CD8-positive, alpha-beta memory T cell (primary cell): Measurements from ENCODE around the gene TGFB1. TPM values are rescaled to one million over a fixed set of nuclear protein-coding genes. Genes with fewer than 3 reads are reported as not detected.

Source experiments
- CTCF ChIA-PET: fragments of 350-600 bp; sonication (Branson Sonifier 250); formaldehyde crosslinking; loops from one replicate; lab custom pipeline; 2021; ENCODE audit warnings: antibody characterized with exemption; lab: Charles Lee
- POLR2A ChIA-PET: fragments of 350-600 bp; sonication (Branson Sonifier 250); formaldehyde crosslinking; loops from one replicate; lab custom pipeline; 2021; ENCODE audit warnings: antibody characterized with exemption; lab: Charles Lee
- DNase-seq, 5 donors: peaks; one replicate each; pipeline versions ENCODE4 v3.0.0 to v3.0.0-alpha.2; 2020 to 2022; ENCODE audit warnings: mixed read lengths in 1 of 5
- H3K27ac ChIP-seq: one replicate; pipeline ENCODE4 v1.7.0; 2013; ENCODE audit warnings: low read depth, mild to moderate bottlenecking, low read length, moderate library complexity
- H3K27me3 ChIP-seq: 2 replicates; pipeline ENCODE4 v1.7.0; 2013; ENCODE audit warnings: low read length, mild to moderate bottlenecking; ENCODE audit not compliant: insufficient read depth, poor library complexity, severe bottlenecking
- H3K36me3 ChIP-seq: 2 replicates; pipeline ENCODE4 v1.7.0; 2013; ENCODE audit warnings: mild to moderate bottlenecking, low read length, moderate library complexity; ENCODE audit not compliant: insufficient read depth
- H3K4me1 ChIP-seq: 2 replicates; pipeline ENCODE4 v1.7.0; 2013; ENCODE audit warnings: mild to moderate bottlenecking, low read length, moderate library complexity; ENCODE audit not compliant: insufficient read depth
- H3K4me3 ChIP-seq: 2 replicates; pipeline ENCODE4 v1.7.0; 2013; ENCODE audit warnings: mild to moderate bottlenecking, low read length
- H3K9me3 ChIP-seq: 2 replicates; pipeline ENCODE4 v1.7.0; 2013; ENCODE audit warnings: mild to moderate bottlenecking, low read length
- H3K27ac Mint-ChIP-seq, 8 donors: one replicate each; pipeline ENCODE4 v1.8.0; 2020 to 2021; ENCODE audit warnings: mixed read lengths in 8 of 8, mild to moderate bottlenecking in 6 of 8, inconsistent platforms in 3 of 8, moderate library complexity in 3 of 8
- H3K27me3 Mint-ChIP-seq, 2 donors: one replicate each; pipeline ENCODE4 v1.8.0; 2020 to 2021; ENCODE audit warnings: mixed read lengths in 2 of 2, mild to moderate bottlenecking in 1 of 2, moderate library complexity in 1 of 2
- H3K36me3 Mint-ChIP-seq, 3 donors: one replicate each; pipeline ENCODE4 v1.8.0; 2020 to 2021; ENCODE audit warnings: mixed read lengths in 3 of 3, inconsistent platforms in 1 of 3, mild to moderate bottlenecking in 1 of 3
- H3K4me1 Mint-ChIP-seq, 3 donors: one replicate each; pipeline ENCODE4 v1.8.0; 2020 to 2021; ENCODE audit warnings: mixed read lengths in 3 of 3, inconsistent platforms in 1 of 3, mild to moderate bottlenecking in 1 of 3
- H3K4me3 Mint-ChIP-seq, 7 donors: one replicate each; pipeline ENCODE4 v1.8.0; 2020 to 2021; ENCODE audit warnings: mixed read lengths in 7 of 7, mild to moderate bottlenecking in 6 of 7, moderate library complexity in 4 of 7, inconsistent platforms in 2 of 7
- H3K9me3 Mint-ChIP-seq, 5 donors: one replicate each; pipeline ENCODE4 v1.8.0; 2020 to 2022; ENCODE audit warnings: mixed read lengths in 5 of 5, mild to moderate bottlenecking in 3 of 5, moderate library complexity in 2 of 5, inconsistent platforms in 1 of 5
- polyA plus RNA-seq: library from polyadenylated mRNA; unstranded; fragments of 300-500 nt; fragmentation: Illumina TruSeq; gene quantifications from one replicate; pipeline ENCODE4 v1.2.3, GENCODE V29; 2021
- total RNA-seq, 2 experiments: library from RNA; stranded (reverse); gene quantifications; one replicate each; pipeline ENCODE4 v1.2.3, GENCODE V29; 2021

The TGFB1 gene
- total and polyA plus RNA-seq, 3 experiments from 2014 or later, result 104 to 161 (median 152) TPM

DNA sequence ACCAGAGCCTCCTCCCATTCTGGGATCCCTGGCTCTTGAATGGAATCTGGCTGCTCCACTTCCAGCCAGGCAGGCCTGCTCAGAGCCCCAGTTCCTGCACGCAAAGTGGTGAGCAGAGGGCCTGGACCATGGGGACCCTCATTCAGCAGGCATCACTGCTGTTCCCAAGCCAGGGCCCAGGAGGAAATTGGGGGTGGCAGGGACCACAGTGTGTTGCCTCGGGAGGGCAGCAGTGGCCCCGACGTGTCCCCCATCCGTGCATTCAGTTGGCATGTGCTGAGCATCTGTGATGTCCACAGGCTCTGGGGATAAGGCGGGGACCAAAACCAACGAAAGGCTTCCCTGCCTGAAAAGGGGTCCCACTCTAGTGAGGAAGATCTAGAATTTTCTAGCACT lies 32.5 kb downstream of the TGFB1 start:
- peaks cover 31 to 59% (median 40%) of the 10 kb centered on the region in 3 donors for H3K4me1 Mint-ChIP-seq
- Histone ChIP-seq H3K4me1 (peaks cover 17% of the 10 kb centered on the region), H3K4me3 (no peak overlapping the region), H3K36me3 (peaks cover 31% of the 10 kb centered on the region), H3K27me3 (no peaks in the 10 kb centered on the region), H3K9me3 (no peaks in the 10 kb centered on the region), H3K27ac (no peak overlapping the region)
- no peak for DNase-seq
- ChIA-PET CTCF (interaction anchor here (1.1 kb wide), 1 partner anchor 30 kb away, joined by 5 read pairs; no protein-coding TSS in a partner anchor), POLR2A (interaction anchor here (1.8 kb wide), 1 partner anchor 31 kb away, joined by 6 read pairs; no protein-coding TSS in a partner anchor)
- H3K9me3 Mint-ChIP-seq, result no peaks in the 10 kb centered on the region
- H3K27ac Mint-ChIP-seq, result peak overlapping the region in 7 of 8 donors; percentile 3 to 95 (median 89)
- H3K4me3 Mint-ChIP-seq, result peak overlapping the region in 1 of 7 donors; percentile 36
- H3K27me3 Mint-ChIP-seq, result peaks cover 0 to 2% of the 10 kb centered on the region in 2 donors
- peaks cover 10 to 83% (median 11%) of the 10 kb centered on the region in 3 donors for H3K36me3 Mint-ChIP-seq

DNA sequence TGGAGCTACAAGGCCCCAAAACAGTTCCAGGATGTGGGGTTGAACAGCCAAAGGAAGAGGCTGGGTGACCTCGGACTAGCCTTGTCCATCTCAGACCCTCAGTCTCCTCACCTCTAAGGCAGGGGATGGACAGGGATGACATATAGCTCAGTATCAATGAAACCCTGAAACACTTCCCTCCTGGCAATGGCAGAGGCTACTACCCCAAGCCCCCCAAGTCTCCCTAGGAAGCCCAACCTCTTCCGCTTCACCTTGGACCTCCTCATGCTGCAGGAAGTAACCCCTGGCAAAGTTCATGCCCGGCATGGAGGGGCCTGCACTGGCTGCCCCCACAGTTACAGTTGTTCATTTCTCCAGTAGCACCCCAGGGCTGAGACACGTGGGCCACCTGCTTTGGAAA lies 33.2 kb downstream of the TGFB1 start:
- Mint-ChIP-seq H3K27ac (peak overlapping the region in 7 of 8 donors; percentile 43 to 94 (median 78)), H3K4me1 (peaks cover 32 to 61% (median 40%) of the 10 kb centered on the region in 3 donors)
- CTCF ChIA-PET, result no interaction called here

GRCh38 chr19:41320185-41320518 lies 33.6 kb downstream of the TGFB1 start:
- DNase-seq, result no peak
- Mint-ChIP-seq H3K9me3 (no peaks in the 10 kb centered on the region), H3K27me3 (peaks cover 0 to 2% of the 10 kb centered on the region in 2 donors), H3K4me3 (peak overlapping the region in 2 of 7 donors; percentile 42 to 48), H3K36me3 (peaks cover 9 to 85% (median 12%) of the 10 kb centered on the region in 3 donors), H3K4me1 (peaks cover 32 to 57% (median 36%) of the 10 kb centered on the region in 3 donors), H3K27ac (peak overlapping the region in 5 of 8 donors; percentile 29 to 92 (median 43))
- Histone ChIP-seq H3K9me3 (no peaks in the 10 kb centered on the region), H3K36me3 (peaks cover 36% of the 10 kb centered on the region), H3K27ac (no peak overlapping the region), H3K27me3 (no peaks in the 10 kb centered on the region), H3K4me1 (peaks cover 10% of the 10 kb centered on the region), H3K4me3 (no peak overlapping the region)
- ChIA-PET CTCF (no interaction called here), POLR2A (no interaction called here)

More for the DNA sequence above, 33.2 kb downstream of the TGFB1 start:
- no peaks in the 10 kb centered on the region for H3K27me3 ChIP-seq
- H3K9me3 Mint-ChIP-seq, result no peaks in the 10 kb centered on the region
- H3K4me3 Mint-ChIP-seq, result peak overlapping the region in 2 of 7 donors; percentile 31 to 48
- peaks cover 9 to 87% (median 12%) of the 10 kb centered on the region in 3 donors for H3K36me3 Mint-ChIP-seq
- peaks cover 36% of the 10 kb centered on the region for H3K36me3 ChIP-seq
- H3K27me3 Mint-ChIP-seq, result peaks cover 0 to 2% of the 10 kb centered on the region in 2 donors
- H3K4me3 ChIP-seq, result no peak overlapping the region
- no peak overlapping the region for H3K27ac ChIP-seq
- POLR2A ChIA-PET, result no interaction called here
- no peak for DNase-seq
- H3K4me1 ChIP-seq, result peaks cover 10% of the 10 kb centered on the region
- no peaks in the 10 kb centered on the region for H3K9me3 ChIP-seq

DNA sequence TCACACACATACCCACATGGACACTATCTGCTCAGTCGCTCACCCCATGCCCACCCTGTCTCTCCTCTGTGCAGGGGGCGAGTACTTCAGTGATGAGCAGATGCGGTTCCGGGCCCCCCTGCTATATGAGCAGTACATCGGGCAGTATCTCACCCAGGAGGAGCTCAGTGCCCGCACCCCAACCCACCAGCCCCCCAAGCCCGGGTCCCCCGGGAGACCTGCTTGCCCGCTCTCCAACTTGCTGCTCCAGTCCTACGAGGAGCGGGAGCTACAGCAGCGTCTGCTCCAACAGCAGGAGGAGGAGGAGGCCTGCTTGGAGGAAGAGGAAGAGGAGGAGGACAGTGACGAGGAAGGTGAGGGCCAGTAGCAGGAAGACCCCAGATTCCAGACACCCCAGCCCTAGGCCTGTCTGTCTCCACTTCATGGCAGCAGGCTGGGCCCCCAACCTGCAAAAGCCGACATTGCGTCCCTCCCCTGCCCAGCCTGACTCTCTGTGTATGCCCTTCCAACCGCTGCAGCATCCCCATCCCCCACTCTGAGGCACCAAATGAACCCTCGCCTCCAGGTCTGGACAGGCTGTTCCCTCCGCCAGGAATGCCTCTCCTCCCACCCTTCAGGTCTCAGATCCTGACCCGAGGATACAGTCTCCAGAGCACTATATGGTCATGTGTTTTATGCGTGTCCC lies 34.1 kb downstream of the TGFB1 start:
- Mint-ChIP-seq H3K27me3 (peaks cover 0 to 2% of the 10 kb centered on the region in 2 donors), H3K4me1 (peaks cover 28 to 52% (median 33%) of the 10 kb centered on the region in 3 donors), H3K9me3 (no peaks in the 10 kb centered on the region), H3K27ac (peak overlapping the region in 7 of 8 donors; percentile 30 to 92 (median 55)), H3K4me3 (peak overlapping the region in 2 of 7 donors; percentile 42 to 56), H3K36me3 (peaks cover 9 to 84% (median 10%) of the 10 kb centered on the region in 3 donors)
- H3K36me3 ChIP-seq, result peaks cover 36% of the 10 kb centered on the region
- ChIA-PET POLR2A (no interaction called here), CTCF (interaction anchor here (1.6 kb wide), 1 partner anchor 115 kb away, joined by 6 read pairs; no protein-coding TSS in a partner anchor)
- H3K4me1 ChIP-seq, result peaks cover 8% of the 10 kb centered on the region
- H3K4me3 ChIP-seq, result no peak overlapping the region
- no peak for DNase-seq
- H3K27me3 ChIP-seq, result no peaks in the 10 kb centered on the region
- H3K9me3 ChIP-seq, result no peaks in the 10 kb centered on the region
- no peak overlapping the region for H3K27ac ChIP-seq

- Mint-ChIP-seq H3K36me3 (peaks cover 9 to 84% (median 10%) of the 10 kb centered on the region in 3 donors), H3K9me3 (no peaks in the 10 kb centered on the region), H3K4me3 (peak overlapping the region in 2 of 7 donors; percentile 23 to 42), H3K4me1 (peaks cover 26 to 52% (median 27%) of the 10 kb centered on the region in 3 donors), H3K27me3 (peaks cover 0 to 2% of the 10 kb centered on the region in 2 donors), H3K27ac (peak overlapping the region in 7 of 8 donors; percentile 30 to 92 (median 56))
- Histone ChIP-seq H3K4me1 (peaks cover under 1% of the 10 kb centered on the region), H3K36me3 (peaks cover 36% of the 10 kb centered on the region), H3K27me3 (no peaks in the 10 kb centered on the region), H3K4me3 (no peak overlapping the region), H3K27ac (no peak overlapping the region), H3K9me3 (no peaks in the 10 kb centered on the region)
- CTCF ChIA-PET, result interaction anchor here (1.6 kb wide), 1 partner anchor 115 kb away, joined by 6 read pairs; no protein-coding TSS in a partner anchor
- DNase-seq, result no peak
- POLR2A ChIA-PET, result no interaction called here
These were observed 34.8 kb downstream of the TGFB1 start for GRCh38 chr19:41318696-41319499.

GRCh38 chr19:41316306-41316920 lies 37.3 kb downstream of the TGFB1 start:
- Mint-ChIP-seq H3K27ac (peak overlapping the region; percentile 5 to 92 (median 70)), H3K4me1 (peaks cover 31 to 60% (median 39%) of the 10 kb centered on the region in 3 donors), H3K36me3 (peaks cover 13 to 85% (median 14%) of the 10 kb centered on the region in 3 donors), H3K9me3 (no peaks in the 10 kb centered on the region), H3K4me3 (peak overlapping the region in 2 of 7 donors; percentile 5 to 70), H3K27me3 (peaks cover 0 to 2% of the 10 kb centered on the region in 2 donors)
- H3K27ac ChIP-seq, result no peak overlapping the region
- no peak overlapping the region for H3K4me3 ChIP-seq
- H3K9me3 ChIP-seq, result no peaks in the 10 kb centered on the region
- POLR2A ChIA-PET, result no interaction called here
- peaks cover 4% of the 10 kb centered on the region for H3K4me1 ChIP-seq
- no peaks in the 10 kb centered on the region for H3K27me3 ChIP-seq
- DNase-seq, result no peak
- peaks cover 46% of the 10 kb centered on the region for H3K36me3 ChIP-seq
- CTCF ChIA-PET, result no interaction called here

- Histone ChIP-seq H3K4me3 (no peak overlapping the region), H3K4me1 (peaks cover 46% of the 10 kb centered on the region), H3K27me3 (no peaks in the 10 kb centered on the region), H3K36me3 (peaks cover 21% of the 10 kb centered on the region), H3K9me3 (no peaks in the 10 kb centered on the region), H3K27ac (peak overlapping the region; percentile 90)
- Mint-ChIP-seq H3K9me3 (no peaks in the 10 kb centered on the region), H3K27me3 (peaks cover 0 to 9% of the 10 kb centered on the region in 2 donors), H3K36me3 (peaks cover 8 to 62% (median 13%) of the 10 kb centered on the region in 3 donors), H3K4me3 (peak overlapping the region; percentile 48 to 98 (median 72)), H3K4me1 (peaks cover 58 to 87% (median 78%) of the 10 kb centered on the region in 3 donors), H3K27ac (peak overlapping the region; percentile 63 to 99 (median 92))
- DNase-seq, result no peak
- ChIA-PET POLR2A (interaction anchor here (10.2 kb wide), 1 partner anchor 48 kb away, joined by 128 read pairs; the partner anchor contains the start of gene HNRNPUL1), CTCF (interaction anchor here (1.0 kb wide), 1 partner anchor 40 kb away, joined by 3 read pairs; no protein-coding TSS in a partner anchor)
These were observed 42.1 kb downstream of the TGFB1 start for GRCh38 chr19:41311613-41312012.
